ENCODE results near the gene MED14. TPM values are rescaled to one million over a fixed set of nuclear protein-coding genes. Genes with fewer than 3 reads are reported as not detected.

The MED14 gene
- total and polyA plus RNA-seq, 2 experiments from 2014 or later: 13.3 to 34.7 TPM

DNA sequence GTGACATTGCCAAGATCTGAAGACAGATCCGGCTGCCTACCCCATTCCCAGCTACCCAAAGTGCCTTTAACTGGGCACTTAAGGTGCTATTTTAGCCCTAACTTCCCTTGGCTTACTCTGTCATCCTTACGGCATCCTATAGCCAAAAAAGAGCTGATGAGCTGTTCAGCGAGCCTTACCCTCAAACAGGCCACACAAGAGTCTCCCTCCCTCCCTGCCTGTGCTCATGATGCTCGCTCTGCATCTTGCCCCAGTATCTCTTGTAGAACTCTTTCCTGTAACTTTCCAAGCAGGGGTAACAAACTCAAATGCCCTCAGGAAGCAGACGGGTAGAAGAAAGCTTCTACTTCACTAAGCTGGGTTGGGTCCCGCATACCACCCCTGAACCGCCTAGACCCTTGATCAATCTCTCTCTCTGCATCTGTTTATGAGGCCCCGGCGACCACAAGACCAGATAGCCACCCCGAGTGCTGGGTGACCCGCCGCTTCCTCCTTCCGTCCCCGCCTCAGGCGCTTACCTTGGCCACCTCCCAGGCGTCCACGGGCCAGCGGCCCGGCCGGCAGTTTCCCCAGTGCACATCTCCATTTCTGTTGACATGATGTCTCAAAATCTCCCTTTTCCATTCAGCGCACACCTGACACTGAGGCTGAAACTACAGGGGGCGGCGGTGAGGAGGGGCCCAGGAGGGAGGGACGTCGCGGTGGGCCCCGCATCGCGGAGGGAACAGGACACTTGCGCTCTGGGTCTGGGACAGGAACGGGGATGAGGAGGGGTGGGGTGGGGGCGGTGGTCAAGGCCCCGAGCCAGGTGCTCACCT, 88.6 kb downstream of the MED14 start:
- Histone ChIP-seq H4K20me1 (ENCODE audit: insufficient read depth) (no peaks in the 10 kb centered on the region), H2AFZ (peak overlapping the region; percentile 65), H3K36me3 (ENCODE audit: low read depth) (no peaks in the 10 kb centered on the region; the same call in 1 of the 2 replicates), H3K79me2 (ENCODE audit: insufficient read depth) (peaks cover 46% of the 10 kb centered on the region), H3F3A (ENCODE audit: insufficient read depth) (peaks cover 17% of the 10 kb centered on the region), H3K9me3 (ENCODE audit: low read depth) (no peaks in the 10 kb centered on the region), H3K27ac (peak overlapping the region; percentile 74), H3K9me2 (ENCODE audit: insufficient read depth) (no peaks in the 10 kb centered on the region), H3K4me2 (ENCODE audit: unreplicated experiment) (peak overlapping the region; percentile 83), H3K4me3 (peak overlapping the region; percentile 85), H3K4me1 (ENCODE audit: insufficient read depth) (peaks cover 8% of the 10 kb centered on the region), H3K9ac (peak overlapping the region; percentile 89), H3K27me3 (replicated peaks; ENCODE audit: insufficient read depth) (no peaks in the 10 kb centered on the region)
- in situ Hi-C loops (cut with MboI): no loop called here
- TF ChIP-seq EZH2 (IDR thresholded peaks at IDR 0.05; ENCODE audit: insufficient read depth, poor library complexity, severe bottlenecking) (no peak), EZH2phosphoT487 (IDR thresholded peaks at IDR 0.05; ENCODE audit: insufficient read depth, low read depth) (no peak)
- 0 to 2% methylated on average over 8 to 27 of the region's 33 CpGs for WGBS, 2 experiments (ENCODE audit: low coverage in 1 of 2, low lambda C conversion rate in 2 of 2, missing lambda C conversion rate in 2 of 2)
- peak; percentile 67 for DNase-seq

DNA sequence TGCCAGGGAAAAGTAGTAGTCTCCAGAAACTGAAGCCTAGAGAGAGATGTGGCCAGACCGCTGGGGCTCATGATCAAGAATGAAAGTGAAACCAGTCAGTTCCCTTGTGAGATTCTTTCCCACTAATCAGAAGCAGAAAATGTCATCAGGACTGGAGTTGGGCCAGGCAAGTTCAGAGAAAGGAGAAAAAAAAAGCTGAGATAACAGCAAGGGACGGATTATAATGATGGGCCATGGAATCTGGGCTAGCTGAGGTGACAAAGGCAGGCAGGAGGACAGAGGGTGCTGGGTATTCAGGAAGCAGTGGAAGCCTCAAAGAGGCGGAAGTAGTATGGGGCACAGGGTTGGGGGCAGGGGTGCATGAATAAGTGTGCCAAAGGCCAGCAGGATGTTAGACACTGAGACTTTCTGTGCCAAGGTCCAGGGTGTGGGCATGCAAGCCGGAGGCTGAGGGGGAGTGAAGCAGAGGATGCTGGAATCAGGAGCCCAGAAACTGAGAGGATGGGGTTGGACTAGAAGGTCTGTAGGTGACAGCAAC, 90.5 kb downstream of the MED14 start:
- no peaks in the 10 kb centered on the region; the same call in 1 of the 2 replicates for H3K36me3 ChIP-seq (ENCODE audit: low read depth)
- no peaks in the 10 kb centered on the region for H4K20me1 ChIP-seq (ENCODE audit: insufficient read depth)
- H3K27ac ChIP-seq: peak overlapping the region; percentile 95
- in situ Hi-C loops (cut with MboI): no loop called here
- peak; percentile 80 for DNase-seq
- H3K9me3 ChIP-seq (ENCODE audit: low read depth): no peaks in the 10 kb centered on the region
- peak overlapping the region; percentile 86 for H3K9ac ChIP-seq
- H3K27me3 ChIP-seq (replicated peaks; ENCODE audit: insufficient read depth): no peaks in the 10 kb centered on the region
- H3K4me1 ChIP-seq (ENCODE audit: insufficient read depth): peaks cover 8% of the 10 kb centered on the region
- peaks cover 17% of the 10 kb centered on the region for H3F3A ChIP-seq (ENCODE audit: insufficient read depth)
- H2AFZ ChIP-seq: peak overlapping the region; percentile 62
- no peaks in the 10 kb centered on the region for H3K9me2 ChIP-seq (ENCODE audit: insufficient read depth)
- H3K4me2 ChIP-seq (ENCODE audit: unreplicated experiment): peak overlapping the region; percentile 93
- TF ChIP-seq EZH2phosphoT487 (IDR thresholded peaks at IDR 0.05; ENCODE audit: insufficient read depth, low read depth) (no peak), EZH2 (IDR thresholded peaks at IDR 0.05; ENCODE audit: insufficient read depth, poor library complexity, severe bottlenecking) (no peak)
- WGBS, 2 experiments (ENCODE audit: low coverage in 1 of 2, low lambda C conversion rate in 2 of 2, missing lambda C conversion rate in 2 of 2): 1 to 5% methylated on average over 3 to 4 of the region's 4 CpGs
- peak overlapping the region; percentile 79 for H3K4me3 ChIP-seq
- H3K79me2 ChIP-seq (ENCODE audit: insufficient read depth): peaks cover 64% of the 10 kb centered on the region

DNA sequence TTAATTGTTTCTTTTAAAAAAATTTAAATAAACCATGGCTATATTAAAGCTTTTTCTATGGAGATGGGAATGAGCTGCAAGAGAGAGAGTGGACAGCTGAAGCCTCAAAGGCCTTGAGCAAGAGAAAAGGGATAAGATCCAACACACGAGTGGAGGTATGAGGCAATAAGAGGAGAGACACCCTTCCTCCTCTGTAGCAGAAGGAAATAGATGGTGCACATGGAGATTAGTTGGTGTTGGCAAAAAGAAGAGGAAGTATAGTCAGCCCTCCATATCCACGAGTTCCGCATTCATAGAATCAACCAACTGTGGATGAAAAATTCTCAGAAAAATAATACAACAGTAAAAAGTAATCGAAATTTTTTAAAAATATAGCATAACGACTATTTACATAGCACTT, 91.2 kb downstream of the MED14 start:
- Histone ChIP-seq H3K27ac (peak overlapping the region; percentile 95), H3K36me3 (ENCODE audit: low read depth) (peaks cover under 1% of the 10 kb centered on the region; the same call in 1 of the 2 replicates), H3K9me3 (ENCODE audit: low read depth) (no peaks in the 10 kb centered on the region), H3K79me2 (ENCODE audit: insufficient read depth) (peaks cover 71% of the 10 kb centered on the region), H3K9me2 (ENCODE audit: insufficient read depth) (no peaks in the 10 kb centered on the region), H2AFZ (peak overlapping the region; percentile 62; the same call in 1 of the 2 replicates), H3K4me2 (ENCODE audit: unreplicated experiment) (peak overlapping the region; percentile 93), H4K20me1 (ENCODE audit: insufficient read depth) (no peaks in the 10 kb centered on the region), H3K4me3 (peak overlapping the region; percentile 79), H3K27me3 (replicated peaks; ENCODE audit: insufficient read depth) (no peaks in the 10 kb centered on the region), H3K9ac (peak overlapping the region; percentile 86), H3K4me1 (ENCODE audit: insufficient read depth) (peaks cover 8% of the 10 kb centered on the region), H3F3A (ENCODE audit: insufficient read depth) (peaks cover 17% of the 10 kb centered on the region)
- in situ Hi-C loops (cut with MboI): no loop called here
- TF ChIP-seq EZH2 (IDR thresholded peaks at IDR 0.05; ENCODE audit: insufficient read depth, poor library complexity, severe bottlenecking): no peak
- TF ChIP-seq EZH2phosphoT487 (IDR thresholded peaks at IDR 0.05; ENCODE audit: insufficient read depth, low read depth): no peak
- 6 to 15% methylated on average over 5 of the region's 5 CpGs for WGBS, 2 experiments (ENCODE audit: low coverage in 1 of 2, low lambda C conversion rate in 2 of 2, missing lambda C conversion rate in 2 of 2)
- DNase-seq: peak; percentile 66

DNA sequence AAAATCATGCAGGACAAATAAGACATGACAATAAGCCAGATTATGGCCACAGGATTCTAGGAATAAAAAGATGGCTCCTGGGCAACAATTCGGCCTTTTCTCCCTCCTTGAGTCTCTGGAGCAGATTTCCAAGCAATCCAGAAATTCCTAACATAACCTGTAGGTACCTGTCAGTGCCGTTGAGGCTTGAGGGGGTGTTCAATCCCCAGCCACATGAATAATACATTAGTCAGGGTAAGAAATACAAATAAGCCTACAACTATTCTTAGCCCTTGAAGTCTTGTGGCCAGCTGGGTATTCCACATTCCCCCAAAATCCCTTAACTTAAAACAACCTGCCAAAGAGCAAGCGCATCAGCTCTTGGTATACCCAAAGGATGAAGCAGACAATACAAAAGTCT, 97.7 kb downstream of the MED14 start:
- H3K36me3 ChIP-seq (ENCODE audit: low read depth): peaks cover 24% of the 10 kb centered on the region; the same call in 1 of the 2 replicates
- no peak overlapping the region for H3K27ac ChIP-seq
- peaks cover 59% of the 10 kb centered on the region for H3K79me2 ChIP-seq (ENCODE audit: insufficient read depth)
- H3K4me3 ChIP-seq: no peak overlapping the region
- no peak overlapping the region for H2AFZ ChIP-seq
- no peaks in the 10 kb centered on the region for H3F3A ChIP-seq (ENCODE audit: insufficient read depth)
- in situ Hi-C loops (cut with MboI): no loop called here
- TF ChIP-seq EZH2 (IDR thresholded peaks at IDR 0.05; ENCODE audit: insufficient read depth, poor library complexity, severe bottlenecking) (no peak), EZH2phosphoT487 (IDR thresholded peaks at IDR 0.05; ENCODE audit: insufficient read depth, low read depth) (no peak)
- no peak overlapping the region for H3K4me2 ChIP-seq (ENCODE audit: unreplicated experiment)
- H3K9me2 ChIP-seq (ENCODE audit: insufficient read depth): no peaks in the 10 kb centered on the region
- no peak overlapping the region for H3K9ac ChIP-seq
- WGBS, 2 experiments (ENCODE audit: low coverage in 1 of 2, low lambda C conversion rate in 2 of 2, missing lambda C conversion rate in 2 of 2): 88 to 91% methylated on average over 3 of the region's 3 CpGs
- no peaks in the 10 kb centered on the region for H3K9me3 ChIP-seq (ENCODE audit: low read depth)
- no peak for DNase-seq
- no peaks in the 10 kb centered on the region for H3K27me3 ChIP-seq (replicated peaks; ENCODE audit: insufficient read depth)
- no peaks in the 10 kb centered on the region for H3K4me1 ChIP-seq (ENCODE audit: insufficient read depth)
- no peaks in the 10 kb centered on the region for H4K20me1 ChIP-seq (ENCODE audit: insufficient read depth)
